Suprapubic skin (tissue), 3 donors: Measurements from ENCODE around the gene PSMF1.

ENCODE experiments used
- CTCF ChIP-seq, 2 donors: fragments of 200-600 bp in 1 of 2; fragments of 450-650 bp in 1 of 2; sonication (generic) in 1 of 2; IDR thresholded peaks; one replicate each; pipeline ENCODE4 v1.5.1; 2016 to 2019; ENCODE audit warnings: antibody characterized with exemption in 2 of 2, mild to moderate bottlenecking in 1 of 2, moderate library complexity in 1 of 2
- POLR2AphosphoS5 ChIP-seq, 3 donors: sonication (generic); formaldehyde crosslinking; IDR thresholded peaks; one replicate each; pipeline ENCODE4 v1.6.1; 2017; ENCODE audit warnings: antibody characterized with exemption in 3 of 3

DNA sequence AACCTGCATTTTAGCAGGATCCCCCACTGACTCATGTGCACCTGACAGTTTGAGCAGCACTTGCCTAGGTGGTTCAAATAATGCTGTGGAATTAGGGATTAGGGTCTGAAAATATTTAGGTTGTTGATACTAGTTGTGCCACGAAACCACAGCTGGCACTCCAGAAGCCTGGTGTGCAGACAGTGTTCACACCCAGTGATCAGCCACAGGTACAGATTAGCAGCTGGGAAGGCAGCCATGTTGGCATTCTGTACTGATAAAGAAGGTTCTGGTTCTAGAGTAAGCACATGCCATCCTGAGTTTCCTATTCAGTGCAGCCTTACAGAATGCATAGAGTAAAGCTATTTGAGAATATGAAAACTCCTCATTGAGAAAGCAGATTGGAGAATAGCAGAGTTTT is 36.3 kb downstream of the PSMF1 start:
- TF ChIP-seq CTCF (IDR thresholded peaks at IDR 0.05) (no peak), POLR2AphosphoS5 (IDR thresholded peaks at IDR 0.05) (no peak)
